Liver (tissue), 9 donors: ENCODE measurements around the gene GPATCH8. TPM values are rescaled to one million over a fixed set of nuclear protein-coding genes. Genes with fewer than 3 reads are reported as not detected.
A peak's percentile ranks its signal among the peaks of the same experiment; 100 is the strongest.

Experiments
- DNase-seq: peaks from one replicate; pipeline ENCODE4 v3.0.0-alpha.2; 2017; ENCODE audit warnings: low spot score
- H3K27ac ChIP-seq, 2 donors: one replicate each; pipeline ENCODE4 v1.7.0; 2013; ENCODE audit warnings: inconsistent platforms in 2 of 2, low read length in 2 of 2, control low read depth in 1 of 2, low read depth in 1 of 2, mild to moderate bottlenecking in 1 of 2
- H3K27me3 ChIP-seq, 4 donors: one replicate each; pipeline versions ENCODE4 v1.6.1 to v1.7.0; 2013; ENCODE audit warnings: low read length in 3 of 4, inconsistent platforms in 1 of 4, mild to moderate bottlenecking in 1 of 4, moderate library complexity in 1 of 4; ENCODE audit not compliant: control insufficient read depth in 4 of 4, insufficient read depth in 4 of 4
- H3K36me3 ChIP-seq, 4 donors: one replicate each; pipeline versions ENCODE4 v1.6.1 to v1.7.0; 2013; ENCODE audit warnings: low read length in 3 of 4, mild to moderate bottlenecking in 3 of 4, low read depth in 1 of 4, moderate library complexity in 1 of 4; ENCODE audit not compliant: control insufficient read depth in 4 of 4, insufficient read depth in 3 of 4
- H3K4me1 ChIP-seq, 4 donors: one replicate each; pipeline versions ENCODE4 v1.6.1 to v1.7.0; 2013; ENCODE audit warnings: low read length in 3 of 4, mild to moderate bottlenecking in 3 of 4, moderate library complexity in 1 of 4; ENCODE audit not compliant: control insufficient read depth in 4 of 4, insufficient read depth in 4 of 4
- H3K4me3 ChIP-seq, 3 donors: one replicate each; pipeline versions ENCODE4 v1.6.1 to v1.7.0; 2013; ENCODE audit warnings: low read length in 3 of 3, control low read depth in 1 of 3, low read depth in 1 of 3, mild to moderate bottlenecking in 1 of 3
- H3K9ac ChIP-seq, 2 donors: one replicate each; pipeline ENCODE4 v1.7.0; 2013; ENCODE audit warnings: low read length in 2 of 2, mild to moderate bottlenecking in 2 of 2, moderate library complexity in 2 of 2, control low read depth in 1 of 2, low read depth in 1 of 2
- H3K9me3 ChIP-seq, 4 donors: one replicate each; pipeline versions ENCODE4 v1.6.1 to v1.7.0; 2013; ENCODE audit warnings: low read length in 3 of 4; ENCODE audit not compliant: control insufficient read depth in 4 of 4
- EGR1 ChIP-seq, 2 donors: IDR thresholded peaks; 2 replicates each; pipeline ENCODE4 v1.6.1; 2016 to 2018; ENCODE audit warnings: antibody characterized with exemption in 2 of 2, low read depth in 2 of 2
- FOXA2 ChIP-seq: IDR thresholded peaks from 2 replicates; pipeline ENCODE4 v1.6.1; 2016; ENCODE audit warnings: antibody characterized with exemption
- JUND ChIP-seq, 2 donors: IDR thresholded peaks; 2 replicates each; pipeline ENCODE4 v1.6.1; 2016; ENCODE audit warnings: antibody characterized with exemption in 2 of 2
- RAD21 ChIP-seq, 2 donors: IDR thresholded peaks; 2 replicates each; pipeline ENCODE4 v1.6.1; 2016; ENCODE audit warnings: antibody characterized with exemption in 2 of 2, mild to moderate bottlenecking in 2 of 2
- RXRA ChIP-seq, 2 donors: IDR thresholded peaks; 2 replicates each; pipeline ENCODE4 v1.6.1; 2017 to 2018; ENCODE audit warnings: antibody characterized with exemption in 2 of 2, mild to moderate bottlenecking in 1 of 2
- TAF1 ChIP-seq: conservative IDR thresholded peaks from 2 replicates; pipeline ENCODE4 v1.6.1; 2016; ENCODE audit warnings: antibody characterized with exemption, mild to moderate bottlenecking
- WGBS: extraction: QIAGEN DNeasy Blood & Tissue Kit; methylation state at CpG from one replicate; pipeline ENCODE4 v1.1.7; 2013; 5-methylcytosine and 5-hydroxymethylcytosine counted together
- polyA plus RNA-seq, 2 donors: library from polyadenylated mRNA; stranded (reverse) in 1 of 2; unstranded in 1 of 2; fragments of 200-250 nt in 1 of 2; fragments of >200 nt in 1 of 2; fragmentation: Nextera tagmentation in 1 of 2; extraction: Ambion mirVana in 1 of 2; gene quantifications; one replicate each; pipeline versions ENCODE4 v1.2.1 to v1.2.3, GENCODE V29; 2013 to 2015
- total RNA-seq, 2 donors: library from RNA; depleted of rRNA; stranded (reverse); fragments of >200 nt; gene quantifications; one replicate each; pipeline ENCODE4 v1.2.3, GENCODE V29; 2014
- TF ChIP-seq, protein P1 (sequence below): fragments of 150-350 bp; IDR thresholded peaks from 2 replicates; pipeline ENCODE4 v1.5.1; 2017; ENCODE audit warnings: improper control_type of control experiment, low read depth, low read length; ENCODE audit not compliant: missing input control
- TF ChIP-seq, protein P2 (sequence below): IDR thresholded peaks from 2 replicates; pipeline ENCODE4 v1.6.1; 2016; ENCODE audit warnings: antibody characterized with exemption, mild to moderate bottlenecking
- donor health status: healthy.
- donor health status: healthy.
- donor health status: healthy.
- donor health status: healthy.
- donor health status: healthy.

The GPATCH8 gene
- total and polyA plus RNA-seq, 4 donors: 4.2 to 21.8 (median 9.9) TPM

DNA sequence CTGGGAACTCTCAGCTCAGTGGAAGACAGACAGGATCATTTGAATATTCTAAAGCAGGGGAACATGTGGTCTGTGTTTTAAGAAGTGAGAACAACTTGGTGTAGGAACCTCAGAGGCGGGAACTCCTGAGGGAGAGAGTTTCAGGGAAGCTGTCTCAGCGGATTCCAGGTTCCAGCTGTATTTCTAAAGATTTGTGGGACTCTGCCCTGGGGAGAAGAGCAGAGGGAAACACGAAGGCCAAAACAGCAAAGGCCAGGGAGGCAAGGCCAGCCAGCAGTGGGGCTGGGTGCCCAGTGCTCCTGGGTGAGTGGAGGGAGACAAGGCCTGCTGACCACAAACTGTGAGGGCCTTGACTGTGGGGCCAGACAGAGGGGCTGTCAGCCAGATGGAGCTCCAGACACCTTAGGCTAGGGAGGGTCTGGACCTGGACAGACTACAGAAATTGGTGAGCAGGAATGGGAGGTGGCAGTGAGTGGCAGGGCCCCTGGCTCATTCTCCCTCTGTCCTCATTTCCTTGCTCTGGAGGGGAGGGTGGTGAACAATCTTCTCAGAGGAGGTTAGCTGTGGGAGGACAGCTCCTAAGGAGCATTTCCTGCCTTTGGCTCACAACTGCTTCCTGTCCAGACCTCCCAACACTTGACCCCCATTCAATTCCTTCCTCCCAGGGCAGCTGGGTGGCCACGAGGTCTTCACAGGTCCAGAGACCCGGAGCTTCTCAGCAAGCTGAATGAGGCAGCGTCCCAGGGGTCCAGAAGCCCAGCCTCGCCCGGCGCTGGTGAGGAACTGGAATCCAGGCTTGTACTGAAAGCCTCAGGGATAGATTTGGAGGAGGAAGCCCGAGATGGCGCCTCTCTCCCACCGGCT, 33.1 kb upstream of the GPATCH8 start:
- no peak overlapping the region for H3K9ac ChIP-seq
- no peaks in the 10 kb centered on the region for H3K4me1 ChIP-seq
- no peaks in the 10 kb centered on the region for H3K9me3 ChIP-seq
- no peak overlapping the region for H3K27ac ChIP-seq
- DNase-seq: no peak
- H3K4me3 ChIP-seq: no peak overlapping the region
- H3K27me3 ChIP-seq: peaks cover 0 to 5% (median 0%) of the 10 kb centered on the region in 4 donors
- TF ChIP-seq RXRA (IDR thresholded peaks at IDR 0.05) (no peak), RAD21 (IDR thresholded peaks at IDR 0.05) (no peak), FOXA2 (no peak)
- 68% methylated on average over 12 of the region's 12 CpGs for WGBS
- no peaks in the 10 kb centered on the region for H3K36me3 ChIP-seq

DNA sequence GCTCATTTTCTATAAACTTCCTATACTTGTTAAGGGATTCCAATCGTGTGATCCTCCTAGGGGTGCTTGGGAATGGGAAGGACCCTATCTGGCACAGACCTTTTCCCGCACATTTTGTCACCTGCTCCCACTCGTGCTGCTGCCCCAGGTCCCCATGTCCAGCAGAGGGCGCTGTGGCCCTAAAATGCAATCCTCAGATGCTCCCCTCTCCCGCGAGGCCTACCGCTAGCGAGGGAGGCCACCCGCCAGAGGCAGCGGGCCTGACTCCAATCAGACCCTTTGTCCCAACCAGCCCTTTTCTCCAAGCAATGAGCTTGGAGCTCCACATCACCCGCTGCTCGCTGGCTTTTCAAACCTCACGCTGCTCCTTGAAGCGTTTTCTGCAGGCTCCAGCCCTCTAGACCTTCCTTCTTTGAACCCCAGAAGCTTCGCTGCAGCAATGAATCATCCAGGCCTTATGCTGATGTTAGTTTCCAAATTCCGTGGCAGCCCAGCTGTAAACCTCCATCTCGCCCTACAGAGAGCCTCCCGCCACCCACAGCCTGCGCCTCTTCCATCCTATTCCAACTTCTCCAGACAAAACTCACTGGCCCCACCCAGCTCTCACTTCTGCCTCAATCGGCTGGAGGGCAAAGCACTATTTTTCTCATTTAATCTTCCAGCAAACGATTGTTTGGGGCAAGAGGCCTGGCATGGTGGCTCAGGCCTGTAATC, 30.5 kb upstream of the GPATCH8 start:
- TF ChIP-seq RAD21 (IDR thresholded peaks at IDR 0.05) (peak; percentile 78 to 87), RXRA (IDR thresholded peaks at IDR 0.05) (no peak)
- TF ChIP-seq, protein P1, sequence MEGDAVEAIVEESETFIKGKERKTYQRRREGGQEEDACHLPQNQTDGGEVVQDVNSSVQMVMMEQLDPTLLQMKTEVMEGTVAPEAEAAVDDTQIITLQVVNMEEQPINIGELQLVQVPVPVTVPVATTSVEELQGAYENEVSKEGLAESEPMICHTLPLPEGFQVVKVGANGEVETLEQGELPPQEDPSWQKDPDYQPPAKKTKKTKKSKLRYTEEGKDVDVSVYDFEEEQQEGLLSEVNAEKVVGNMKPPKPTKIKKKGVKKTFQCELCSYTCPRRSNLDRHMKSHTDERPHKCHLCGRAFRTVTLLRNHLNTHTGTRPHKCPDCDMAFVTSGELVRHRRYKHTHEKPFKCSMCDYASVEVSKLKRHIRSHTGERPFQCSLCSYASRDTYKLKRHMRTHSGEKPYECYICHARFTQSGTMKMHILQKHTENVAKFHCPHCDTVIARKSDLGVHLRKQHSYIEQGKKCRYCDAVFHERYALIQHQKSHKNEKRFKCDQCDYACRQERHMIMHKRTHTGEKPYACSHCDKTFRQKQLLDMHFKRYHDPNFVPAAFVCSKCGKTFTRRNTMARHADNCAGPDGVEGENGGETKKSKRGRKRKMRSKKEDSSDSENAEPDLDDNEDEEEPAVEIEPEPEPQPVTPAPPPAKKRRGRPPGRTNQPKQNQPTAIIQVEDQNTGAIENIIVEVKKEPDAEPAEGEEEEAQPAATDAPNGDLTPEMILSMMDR: peak; percentile 70
- no peaks in the 10 kb centered on the region for H3K27me3 ChIP-seq
- H3K4me1 ChIP-seq: no peaks in the 10 kb centered on the region
- H3K36me3 ChIP-seq: no peaks in the 10 kb centered on the region
- 43% methylated on average over 21 of the region's 21 CpGs for WGBS
- H3K9ac ChIP-seq: no peak overlapping the region
- DNase-seq: peak; percentile 86
- H3K9me3 ChIP-seq: no peaks in the 10 kb centered on the region
- no peak overlapping the region for H3K27ac ChIP-seq
- no peak overlapping the region for H3K4me3 ChIP-seq

DNA sequence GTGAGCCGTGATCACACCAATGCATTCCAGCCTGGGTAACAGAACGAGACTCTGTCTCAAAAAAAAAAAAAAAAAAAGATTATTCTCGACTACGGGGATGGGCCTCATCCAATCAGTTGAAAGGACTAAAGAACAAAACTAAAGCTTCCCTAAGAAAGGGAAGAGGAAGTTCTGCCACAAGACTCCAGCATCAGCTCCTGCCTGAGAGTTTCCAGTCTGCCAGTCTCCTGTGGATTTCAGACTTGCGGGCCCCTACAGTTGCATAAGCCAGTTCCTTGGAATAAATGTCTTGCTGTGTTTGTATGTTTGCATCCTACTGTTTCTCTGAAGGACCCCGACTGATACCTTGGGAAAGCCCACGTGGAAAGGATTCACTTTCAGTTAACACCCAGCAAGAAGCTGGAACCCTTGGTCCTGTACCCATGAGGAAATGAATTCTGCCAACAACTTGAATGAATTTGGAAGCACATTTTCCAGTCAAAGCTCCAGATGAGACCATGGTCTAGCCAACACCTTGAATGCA, 27.8 kb upstream of the GPATCH8 start:
- Histone ChIP-seq H3K4me1 (no peaks in the 10 kb centered on the region), H3K27ac (no peak overlapping the region), H3K9me3 (no peaks in the 10 kb centered on the region), H3K36me3 (no peaks in the 10 kb centered on the region), H3K4me3 (no peak overlapping the region), H3K27me3 (no peaks in the 10 kb centered on the region), H3K9ac (no peak overlapping the region)
- TF ChIP-seq, protein P2, sequence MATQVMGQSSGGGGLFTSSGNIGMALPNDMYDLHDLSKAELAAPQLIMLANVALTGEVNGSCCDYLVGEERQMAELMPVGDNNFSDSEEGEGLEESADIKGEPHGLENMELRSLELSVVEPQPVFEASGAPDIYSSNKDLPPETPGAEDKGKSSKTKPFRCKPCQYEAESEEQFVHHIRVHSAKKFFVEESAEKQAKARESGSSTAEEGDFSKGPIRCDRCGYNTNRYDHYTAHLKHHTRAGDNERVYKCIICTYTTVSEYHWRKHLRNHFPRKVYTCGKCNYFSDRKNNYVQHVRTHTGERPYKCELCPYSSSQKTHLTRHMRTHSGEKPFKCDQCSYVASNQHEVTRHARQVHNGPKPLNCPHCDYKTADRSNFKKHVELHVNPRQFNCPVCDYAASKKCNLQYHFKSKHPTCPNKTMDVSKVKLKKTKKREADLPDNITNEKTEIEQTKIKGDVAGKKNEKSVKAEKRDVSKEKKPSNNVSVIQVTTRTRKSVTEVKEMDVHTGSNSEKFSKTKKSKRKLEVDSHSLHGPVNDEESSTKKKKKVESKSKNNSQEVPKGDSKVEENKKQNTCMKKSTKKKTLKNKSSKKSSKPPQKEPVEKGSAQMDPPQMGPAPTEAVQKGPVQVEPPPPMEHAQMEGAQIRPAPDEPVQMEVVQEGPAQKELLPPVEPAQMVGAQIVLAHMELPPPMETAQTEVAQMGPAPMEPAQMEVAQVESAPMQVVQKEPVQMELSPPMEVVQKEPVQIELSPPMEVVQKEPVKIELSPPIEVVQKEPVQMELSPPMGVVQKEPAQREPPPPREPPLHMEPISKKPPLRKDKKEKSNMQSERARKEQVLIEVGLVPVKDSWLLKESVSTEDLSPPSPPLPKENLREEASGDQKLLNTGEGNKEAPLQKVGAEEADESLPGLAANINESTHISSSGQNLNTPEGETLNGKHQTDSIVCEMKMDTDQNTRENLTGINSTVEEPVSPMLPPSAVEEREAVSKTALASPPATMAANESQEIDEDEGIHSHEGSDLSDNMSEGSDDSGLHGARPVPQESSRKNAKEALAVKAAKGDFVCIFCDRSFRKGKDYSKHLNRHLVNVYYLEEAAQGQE: no peak
- TF ChIP-seq JUND (IDR thresholded peaks at IDR 0.05) (no peak), TAF1 (no peak), EGR1 (IDR thresholded peaks at IDR 0.05; ENCODE audit: low read depth in 2 of 2) (no peak)
- no peak for DNase-seq
- WGBS: 71% methylated on average over 7 of the region's 7 CpGs
